ENCODE results near the gene QRICH2.
A peak's percentile ranks its signal among the peaks of the same experiment; 100 is the strongest.

The QRICH2 gene

GRCh38 chr17:76267051-76267576, 41.0 kb downstream of the QRICH2 start:
- H3K9ac ChIP-seq (ENCODE audit: low read length), result peak overlapping the region; percentile 88
- peaks cover 72% of the 10 kb centered on the region for H3K4me1 ChIP-seq (ENCODE audit: control insufficient read depth, insufficient read depth, low read length)

DNA sequence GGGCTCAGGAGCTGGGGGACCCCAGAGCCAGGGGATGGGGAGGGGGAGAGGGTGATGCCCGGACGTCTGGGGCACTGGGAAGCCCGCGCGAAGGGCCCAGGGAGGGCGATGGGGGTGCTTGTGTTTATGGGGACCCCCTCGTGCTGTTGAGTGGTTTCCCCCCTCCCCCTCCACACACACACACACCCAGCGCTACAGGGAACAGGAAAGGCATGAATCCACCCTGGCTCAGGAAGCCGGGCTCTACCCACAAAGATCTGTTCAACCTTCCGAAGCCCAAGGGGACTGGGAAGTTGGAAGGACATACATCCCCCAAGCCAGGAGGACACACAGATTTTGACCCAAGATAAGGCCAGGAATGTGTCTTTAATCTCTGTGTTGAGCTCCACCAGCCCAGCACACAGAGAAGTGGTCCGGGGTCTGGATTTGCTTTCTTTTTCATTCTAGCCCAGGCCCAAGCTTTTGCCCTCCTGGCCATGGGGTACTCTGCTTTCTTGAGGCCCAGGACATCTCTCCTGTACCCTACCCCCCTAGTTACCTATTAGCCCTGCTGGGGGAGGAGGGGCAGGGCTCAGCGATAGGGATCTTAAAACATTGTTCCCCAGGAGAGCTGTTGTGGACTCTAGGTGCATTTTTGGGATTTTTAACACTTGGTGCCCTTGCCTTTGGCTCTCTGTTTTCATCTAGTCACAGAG, 41.7 kb downstream of the QRICH2 start:
- Histone ChIP-seq H3K4me3 (ENCODE audit: low read length) (peak overlapping the region; percentile 26), H3K9me3 (ENCODE audit: control insufficient read depth, low read length) (no peaks in the 10 kb centered on the region), H3K4me1 (ENCODE audit: control insufficient read depth, insufficient read depth, low read length) (peaks cover 72% of the 10 kb centered on the region), H3K9ac (ENCODE audit: low read length) (peak overlapping the region; percentile 88), H3K27me3 (ENCODE audit: control insufficient read depth, insufficient read depth, low read length) (no peaks in the 10 kb centered on the region), H3K36me3 (ENCODE audit: control insufficient read depth, insufficient read depth, low read length) (peaks cover 6% of the 10 kb centered on the region)

More at GRCh38 chr17:76267051-76267576, 41.0 kb downstream of the QRICH2 start:
- Histone ChIP-seq H3K9me3 (ENCODE audit: control insufficient read depth, low read length) (no peaks in the 10 kb centered on the region), H3K4me3 (ENCODE audit: low read length) (peak overlapping the region; percentile 26), H3K27me3 (ENCODE audit: control insufficient read depth, insufficient read depth, low read length) (no peaks in the 10 kb centered on the region), H3K36me3 (ENCODE audit: control insufficient read depth, insufficient read depth, low read length) (peaks cover 6% of the 10 kb centered on the region)

DNA sequence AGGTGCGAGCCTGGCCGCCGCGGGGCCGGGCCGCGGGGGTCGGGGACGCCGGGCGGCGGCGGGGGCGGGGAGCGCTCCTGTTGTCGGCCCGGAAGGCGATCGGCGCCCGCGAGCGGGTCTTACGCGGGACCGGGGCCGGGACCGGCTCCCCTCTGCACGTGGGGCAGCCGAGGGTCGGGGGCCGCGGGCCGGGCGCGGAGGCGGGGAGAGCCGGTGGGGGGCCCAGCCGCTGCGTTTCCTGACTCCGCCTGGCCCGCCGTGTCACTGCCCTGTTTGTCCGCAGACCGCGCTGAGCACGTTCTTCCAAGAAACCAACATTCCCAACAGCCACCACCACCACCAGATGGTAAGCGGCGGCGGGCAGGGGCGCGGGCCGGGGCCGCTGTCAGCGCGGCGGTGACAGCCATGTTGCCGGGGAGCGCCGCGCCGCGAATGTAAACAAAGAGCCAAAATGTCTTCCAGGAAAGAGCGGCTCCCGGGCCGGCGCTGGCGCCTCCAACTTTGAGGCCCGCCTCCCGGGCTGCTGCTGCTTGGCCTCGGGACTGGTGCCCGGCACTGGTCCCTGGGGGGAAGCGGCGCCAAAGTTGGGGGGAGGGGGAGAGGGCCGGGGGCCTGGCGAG, 42.3 kb downstream of the QRICH2 start:
- H3K9me3 ChIP-seq (ENCODE audit: control insufficient read depth, low read length), result no peaks in the 10 kb centered on the region
- H3K4me3 ChIP-seq (ENCODE audit: low read length), result peak overlapping the region; percentile 26
- peaks cover 6% of the 10 kb centered on the region for H3K36me3 ChIP-seq (ENCODE audit: control insufficient read depth, insufficient read depth, low read length)
- peaks cover 72% of the 10 kb centered on the region for H3K4me1 ChIP-seq (ENCODE audit: control insufficient read depth, insufficient read depth, low read length)
- H3K9ac ChIP-seq (ENCODE audit: low read length), result peak overlapping the region; percentile 88
- no peaks in the 10 kb centered on the region for H3K27me3 ChIP-seq (ENCODE audit: control insufficient read depth, insufficient read depth, low read length)

- Histone ChIP-seq H3K4me3 (ENCODE audit: low read length) (peak within 1 kb of the TSS; percentile 26), H3K9ac (ENCODE audit: low read length) (peak within 1 kb of the TSS; percentile 88), H3K27me3 (ENCODE audit: control insufficient read depth, insufficient read depth, low read length) (no peaks in the 10 kb centered on the region), H3K9me3 (ENCODE audit: control insufficient read depth, low read length) (no peaks in the 10 kb centered on the region), H3K4me1 (ENCODE audit: control insufficient read depth, insufficient read depth, low read length) (peaks cover 79% of the 10 kb centered on the region), H3K36me3 (ENCODE audit: control insufficient read depth, insufficient read depth, low read length) (peaks cover 6% of the 10 kb centered on the region)
Measured at GRCh38 chr17:76264755-76265623, 43.1 kb downstream of the QRICH2 start, which contains the start of gene UBALD2. Gene UBALD2, plus strand, starts transcription at chr17:76265348. Its CDS starts 158 bp downstream, at chr17:76265506.

GRCh38 chr17:76264425-76264754, 43.7 kb downstream of the QRICH2 start:
- H3K9ac ChIP-seq (ENCODE audit: low read length), result peak overlapping the region; percentile 31

GRCh38 chr17:76263896-76264295, 44.2 kb downstream of the QRICH2 start:
- peak overlapping the region; percentile 64 for H3K9ac ChIP-seq (ENCODE audit: low read length)
- no peak overlapping the region for H3K4me3 ChIP-seq (ENCODE audit: low read length)

More at GRCh38 chr17:76264425-76264754, 43.7 kb downstream of the QRICH2 start:
- Histone ChIP-seq H3K27me3 (ENCODE audit: control insufficient read depth, insufficient read depth, low read length) (no peaks in the 10 kb centered on the region), H3K4me1 (ENCODE audit: control insufficient read depth, insufficient read depth, low read length) (peaks cover 81% of the 10 kb centered on the region), H3K36me3 (ENCODE audit: control insufficient read depth, insufficient read depth, low read length) (peaks cover 6% of the 10 kb centered on the region), H3K9me3 (ENCODE audit: control insufficient read depth, low read length) (no peaks in the 10 kb centered on the region), H3K4me3 (ENCODE audit: low read length) (no peak overlapping the region)

GRCh38 chr17:76262732-76263344, 45.2 kb downstream of the QRICH2 start:
- H3K4me1 ChIP-seq (ENCODE audit: control insufficient read depth, insufficient read depth, low read length), result peaks cover 79% of the 10 kb centered on the region
- no peaks in the 10 kb centered on the region for H3K9me3 ChIP-seq (ENCODE audit: control insufficient read depth, low read length)
- no peaks in the 10 kb centered on the region for H3K27me3 ChIP-seq (ENCODE audit: control insufficient read depth, insufficient read depth, low read length)
- no peaks in the 10 kb centered on the region for H3K36me3 ChIP-seq (ENCODE audit: control insufficient read depth, insufficient read depth, low read length)
- no peak overlapping the region for H3K4me3 ChIP-seq (ENCODE audit: low read length)
- H3K9ac ChIP-seq (ENCODE audit: low read length), result peak overlapping the region; percentile 64

More at GRCh38 chr17:76263896-76264295, 44.2 kb downstream of the QRICH2 start:
- H3K36me3 ChIP-seq (ENCODE audit: control insufficient read depth, insufficient read depth, low read length), result peaks cover 6% of the 10 kb centered on the region
- H3K9me3 ChIP-seq (ENCODE audit: control insufficient read depth, low read length), result no peaks in the 10 kb centered on the region
- H3K4me1 ChIP-seq (ENCODE audit: control insufficient read depth, insufficient read depth, low read length), result peaks cover 80% of the 10 kb centered on the region
- H3K27me3 ChIP-seq (ENCODE audit: control insufficient read depth, insufficient read depth, low read length), result no peaks in the 10 kb centered on the region

DNA sequence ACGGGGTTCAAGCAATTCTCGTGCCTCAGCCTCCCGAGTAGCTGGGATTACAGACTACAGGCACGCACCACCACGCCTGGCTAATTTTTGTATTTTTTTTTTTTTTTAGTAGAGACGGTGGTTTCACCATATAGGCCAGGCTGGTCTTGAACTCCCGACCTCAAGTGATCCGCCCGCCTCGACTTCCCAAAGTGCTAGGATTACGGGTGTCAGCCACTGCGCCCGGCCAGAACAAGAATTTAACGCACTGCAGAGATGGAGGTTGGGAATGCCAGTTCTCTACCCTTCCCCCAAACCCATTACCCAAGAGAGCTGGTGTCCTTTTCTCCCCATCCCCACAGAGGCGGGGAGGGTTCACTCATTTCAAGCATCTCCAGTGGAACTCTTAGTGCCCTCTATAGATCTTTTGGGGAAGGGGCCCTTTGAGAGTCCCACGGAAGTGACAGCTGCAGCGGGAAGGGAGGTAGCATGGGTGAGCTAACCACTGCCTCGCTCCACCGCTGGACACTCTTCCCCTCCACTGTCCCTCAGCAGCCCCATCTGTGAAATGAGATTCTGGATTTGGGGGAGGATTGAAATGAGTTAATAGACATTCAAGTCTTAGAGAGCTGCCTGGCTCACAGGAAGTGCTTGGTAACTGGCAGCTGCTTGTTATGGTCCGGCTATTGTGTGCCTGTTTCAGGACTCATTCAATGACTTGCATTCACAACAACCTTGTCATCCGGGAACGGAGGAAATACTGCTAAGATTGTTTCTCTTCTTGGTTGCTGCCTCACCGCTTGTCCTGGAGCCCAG, 46.5 kb downstream of the QRICH2 start:
- no peaks in the 10 kb centered on the region for H3K27me3 ChIP-seq (ENCODE audit: control insufficient read depth, insufficient read depth, low read length)
- H3K36me3 ChIP-seq (ENCODE audit: control insufficient read depth, insufficient read depth, low read length), result no peaks in the 10 kb centered on the region
- H3K9me3 ChIP-seq (ENCODE audit: control insufficient read depth, low read length), result no peaks in the 10 kb centered on the region
- peak overlapping the region; percentile 64 for H3K9ac ChIP-seq (ENCODE audit: low read length)
- no peak overlapping the region for H3K4me3 ChIP-seq (ENCODE audit: low read length)
- H3K4me1 ChIP-seq (ENCODE audit: control insufficient read depth, insufficient read depth, low read length), result peaks cover 67% of the 10 kb centered on the region

DNA sequence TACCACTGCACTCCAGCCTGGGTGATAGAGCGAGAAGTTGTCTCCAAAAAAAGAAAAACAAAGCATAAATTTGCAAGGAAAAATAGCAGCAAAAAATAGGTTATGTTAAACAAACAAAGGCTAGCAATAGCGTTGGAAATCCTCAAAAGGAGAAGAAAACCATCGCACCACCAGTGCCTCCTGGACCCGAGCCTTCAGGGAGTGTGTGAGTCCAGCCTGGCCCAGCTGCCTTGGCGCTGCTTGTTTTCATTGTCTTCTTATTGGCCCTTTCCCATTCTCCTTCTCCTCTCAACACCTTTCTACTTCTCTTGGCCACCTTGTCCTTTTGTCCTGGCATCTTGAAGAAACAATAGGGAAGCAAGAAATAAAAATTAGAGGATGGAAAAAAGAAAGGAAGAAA, 47.4 kb downstream of the QRICH2 start:
- H3K4me1 ChIP-seq (ENCODE audit: control insufficient read depth, insufficient read depth, low read length), result peaks cover 68% of the 10 kb centered on the region
- H3K9ac ChIP-seq (ENCODE audit: low read length), result peak overlapping the region; percentile 62
- peak overlapping the region; percentile 7 for H3K4me3 ChIP-seq (ENCODE audit: low read length)
- no peaks in the 10 kb centered on the region for H3K9me3 ChIP-seq (ENCODE audit: control insufficient read depth, low read length)
- no peaks in the 10 kb centered on the region for H3K36me3 ChIP-seq (ENCODE audit: control insufficient read depth, insufficient read depth, low read length)
- no peaks in the 10 kb centered on the region for H3K27me3 ChIP-seq (ENCODE audit: control insufficient read depth, insufficient read depth, low read length)

DNA sequence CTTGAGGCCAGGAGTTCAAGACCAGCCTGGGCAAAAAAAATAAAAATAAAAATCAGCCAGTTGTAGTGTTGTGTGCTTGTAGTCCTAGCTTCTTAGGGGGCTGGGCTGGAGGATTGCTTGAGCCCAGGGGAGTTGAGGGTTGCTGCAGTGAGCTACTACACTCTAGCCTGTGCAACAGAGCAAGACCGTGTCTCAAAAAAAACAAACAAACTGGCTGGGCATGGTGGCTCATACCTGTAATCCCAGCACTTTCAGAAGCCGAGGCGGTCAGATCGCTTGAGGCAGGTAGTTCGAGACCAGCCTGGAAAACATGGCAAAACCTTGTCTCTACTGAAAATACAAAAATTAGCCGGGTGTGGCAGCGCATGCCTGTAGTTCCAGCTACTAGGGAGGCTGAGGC, 47.9 kb downstream of the QRICH2 start:
- Histone ChIP-seq H3K4me3 (ENCODE audit: low read length) (no peak overlapping the region), H3K4me1 (ENCODE audit: control insufficient read depth, insufficient read depth, low read length) (peaks cover 68% of the 10 kb centered on the region), H3K36me3 (ENCODE audit: control insufficient read depth, insufficient read depth, low read length) (no peaks in the 10 kb centered on the region), H3K9ac (ENCODE audit: low read length) (peak overlapping the region; percentile 62), H3K9me3 (ENCODE audit: control insufficient read depth, low read length) (no peaks in the 10 kb centered on the region), H3K27me3 (ENCODE audit: control insufficient read depth, insufficient read depth, low read length) (no peaks in the 10 kb centered on the region)
